GM23338 (cell line): ENCODE measurements around the gene BBS10. TPM values are rescaled to one million over a fixed set of nuclear protein-coding genes. Genes with fewer than 3 reads are reported as not detected.

Source experiments
- ATAC-seq: fragments of 200-7000 bp; cut with Tn5 transposase; 3 replicates; pipeline ENCODE4 v1.9.1; 2020
- DNase-seq: peaks from one replicate; pipeline ENCODE4 v3.0.0-alpha.2; 2015; ENCODE audit warnings: low spot score
- H2AFZ ChIP-seq: fragments of 200-600 bp; sonication (generic); 2 replicates; pipeline ENCODE4 v1.8.0; 2016; ENCODE audit warnings: antibody characterized with exemption, mild to moderate bottlenecking, moderate library complexity
- H3F3A ChIP-seq: fragments of 200-600 bp; sonication (generic); replicated peaks from 2 replicates; pipeline ENCODE4 v1.8.0; 2017; ENCODE audit warnings: antibody characterized with exemption, mixed run types, low read depth
- H3K27ac ChIP-seq: fragments of 200-600 bp; sonication (generic); 2 replicates; pipeline ENCODE4 v1.6.1; 2016; ENCODE audit warnings: low read depth
- H3K27me3 ChIP-seq: fragments of 200-600 bp; sonication (generic); 2 replicates; pipeline ENCODE4 v1.8.0; 2016; ENCODE audit warnings: mild to moderate bottlenecking, mixed run types, moderate library complexity; ENCODE audit not compliant: insufficient read depth
- H3K36me3 ChIP-seq: fragments of 200-600 bp; sonication (generic); 2 replicates; pipeline ENCODE4 v1.8.0; 2016; ENCODE audit warnings: mild to moderate bottlenecking; ENCODE audit not compliant: insufficient read depth
- H3K4me1 ChIP-seq: fragments of 200-600 bp; sonication (generic); 2 replicates; pipeline ENCODE4 v1.8.0; 2016; ENCODE audit warnings: mild to moderate bottlenecking, moderate library complexity; ENCODE audit not compliant: insufficient read depth
- H3K4me2 ChIP-seq: fragments of 200-600 bp; sonication (generic); 2 replicates; pipeline ENCODE4 v1.7.1; 2017; ENCODE audit warnings: mixed run types
- H3K4me3 ChIP-seq: fragments of 200-600 bp; sonication (generic); 2 replicates; pipeline ENCODE4 v1.6.1; 2016; ENCODE audit warnings: mixed run types
- H3K79me2 ChIP-seq: fragments of 200-600 bp; sonication (generic); replicated peaks from 2 replicates; pipeline ENCODE4 v1.8.0; 2017; ENCODE audit warnings: mild to moderate bottlenecking; ENCODE audit not compliant: insufficient read depth
- H3K9me2 ChIP-seq: fragments of 200-600 bp; sonication (generic); 2 replicates; pipeline ENCODE4 v1.8.0; 2017; ENCODE audit not compliant: insufficient read depth
- H4K20me1 ChIP-seq: fragments of 200-600 bp; sonication (generic); replicated peaks from 2 replicates; pipeline ENCODE4 v1.8.0; 2017; ENCODE audit warnings: mild to moderate bottlenecking; ENCODE audit not compliant: insufficient read depth
- H3K27ac Mint-ChIP-seq: 2 replicates; pipeline ENCODE4 v1.8.0; 2020; ENCODE audit warnings: inconsistent platforms, mild to moderate bottlenecking, moderate library complexity, mixed read lengths
- H3K27me3 Mint-ChIP-seq: 3 replicates; pipeline ENCODE4 v1.8.0; 2022; ENCODE audit warnings: low read depth, mild to moderate bottlenecking, moderate library complexity, mixed read lengths, inconsistent platforms; ENCODE audit not compliant: insufficient read depth, poor library complexity
- H3K36me3 Mint-ChIP-seq: 3 replicates; pipeline ENCODE4 v1.8.0; 2021; ENCODE audit warnings: low read depth, mild to moderate bottlenecking, inconsistent platforms, moderate library complexity, mixed read lengths
- H3K4me1 Mint-ChIP-seq: 3 replicates; pipeline ENCODE4 v1.8.0; 2020; ENCODE audit warnings: mild to moderate bottlenecking, inconsistent platforms, mixed read lengths
- H3K4me3 Mint-ChIP-seq: 3 replicates; pipeline ENCODE4 v1.8.0; 2021; ENCODE audit warnings: moderate library complexity, mild to moderate bottlenecking, inconsistent platforms, mixed read lengths
- H3K9me3 Mint-ChIP-seq: 3 replicates; pipeline ENCODE4 v1.8.0; 2020; ENCODE audit warnings: moderate library complexity, mild to moderate bottlenecking, inconsistent platforms, mixed read lengths
- CREB1 ChIP-seq: fragments of 250-450 bp; sonication (Bioruptor Pico); IDR thresholded peaks from 2 replicates; pipeline ENCODE4 v1.5.0; 2020; ENCODE audit warnings: low read depth, mild to moderate bottlenecking, moderate library complexity
- EZH2 ChIP-seq: fragments of 200-600 bp; sonication (generic); IDR thresholded peaks from one replicate; pipeline ENCODE4 v1.8.0; 2017; ENCODE audit warnings: antibody characterized with exemption, mild to moderate bottlenecking, low read depth; ENCODE audit not compliant: unreplicated experiment
- EZH2phosphoT487 ChIP-seq: fragments of 200-600 bp; sonication (generic); IDR thresholded peaks from one replicate; pipeline ENCODE4 v1.8.1; 2018; ENCODE audit warnings: antibody characterized with exemption; ENCODE audit not compliant: unreplicated experiment
- JUNB ChIP-seq: IDR thresholded peaks from one replicate; pipeline ENCODE4 v1.6.1; 2016; ENCODE audit warnings: antibody characterized with exemption; ENCODE audit not compliant: unreplicated experiment
- NANOG ChIP-seq: IDR thresholded peaks from 2 replicates; pipeline ENCODE4 v1.6.1; 2016; ENCODE audit warnings: antibody characterized with exemption, borderline replicate concordance
- ZNF114 ChIP-seq: fragments of 250-450 bp; sonication (Bioruptor Pico); IDR thresholded peaks from 2 replicates; pipeline ENCODE4 v1.5.0; 2020; ENCODE audit warnings: mild to moderate bottlenecking, moderate library complexity
- polyA plus RNA-seq: library from polyadenylated mRNA; unstranded; fragments of >200 nt; fragmentation: Nextera tagmentation; extraction: Ambion mirVana; gene quantifications from 2 replicates; pipeline ENCODE4 v1.2.1, GENCODE V29; 2016
- total RNA-seq: library from RNA; depleted of rRNA; stranded (reverse); fragments of >200 nt; shearing (Covaris generic); gene quantifications from 2 replicates; pipeline ENCODE4 v1.2.3, GENCODE V29; 2014
- TF ChIP-seq, protein P1 (sequence below), 2 experiments: fragments of 200-600 bp in 1 of 2; sonication (generic) in 1 of 2; conservative IDR thresholded peaks; 2 replicates each; pipeline versions ENCODE4 v1.5.1 to v1.6.1; 2016 to 2017; ENCODE audit warnings: antibody characterized with exemption in 2 of 2, low read depth in 2 of 2, mild to moderate bottlenecking in 2 of 2, moderate library complexity in 1 of 2
- TF ChIP-seq, protein P2 (sequence below): IDR thresholded peaks from 2 replicates; pipeline ENCODE4 v1.6.1; 2016; ENCODE audit warnings: antibody characterized with exemption
- TF ChIP-seq, protein P3 (sequence below): IDR thresholded peaks from one replicate; pipeline ENCODE4 v1.6.1; 2018; ENCODE audit warnings: antibody characterized with exemption; ENCODE audit not compliant: unreplicated experiment

Gene BBS10
- total and polyA plus RNA-seq, 2 experiments from 2014 or later, result 5.2 to 12.8 TPM

DNA sequence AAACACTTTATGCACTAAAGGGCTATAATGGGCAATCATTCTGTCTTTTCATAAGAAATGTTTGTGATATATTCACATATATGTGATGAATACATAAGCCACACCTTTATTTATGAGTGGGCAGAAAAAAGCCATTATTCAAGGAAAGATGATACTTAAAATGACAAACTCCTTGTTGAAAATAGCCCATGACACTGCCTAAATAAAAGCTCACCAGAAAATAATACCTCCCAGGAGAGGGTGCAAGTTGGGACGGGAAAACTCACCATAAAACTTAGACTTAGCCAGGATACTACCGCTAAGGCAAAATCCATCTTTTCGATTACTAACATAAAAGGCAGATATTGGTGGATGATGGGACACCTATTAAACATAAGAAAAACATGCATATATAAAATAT lies 35.8 kb upstream of the BBS10 start:
- ATAC-seq (no peak), DNase-seq (no peak)
- Histone ChIP-seq H2AFZ (no peak overlapping the region), H3K27me3 (no peaks in the 10 kb centered on the region), H3K79me2 (no peaks in the 10 kb centered on the region), H3K4me3 (no peak overlapping the region), H3K9me2 (no peaks in the 10 kb centered on the region), H3K4me1 (peaks cover 8% of the 10 kb centered on the region; the same call in 1 of the 2 replicates), H3F3A (no peaks in the 10 kb centered on the region), H3K36me3 (no peaks in the 10 kb centered on the region), H4K20me1 (no peaks in the 10 kb centered on the region), H3K4me2 (no peak overlapping the region), H3K27ac (no peak overlapping the region)
- Mint-ChIP-seq H3K4me1 (peaks cover 5% of the 10 kb centered on the region), H3K9me3 (no peaks in the 10 kb centered on the region), H3K4me3 (no peak overlapping the region), H3K27ac (no peak overlapping the region), H3K27me3 (no peaks in the 10 kb centered on the region), H3K36me3 (peaks cover 5% of the 10 kb centered on the region; the same call in 2 of the 3 replicates)
- TF ChIP-seq ZNF114 (CRISPR knock-in tag) (no peak), CREB1 (CRISPR knock-in tag) (no peak)
- TF ChIP-seq, protein P1, sequence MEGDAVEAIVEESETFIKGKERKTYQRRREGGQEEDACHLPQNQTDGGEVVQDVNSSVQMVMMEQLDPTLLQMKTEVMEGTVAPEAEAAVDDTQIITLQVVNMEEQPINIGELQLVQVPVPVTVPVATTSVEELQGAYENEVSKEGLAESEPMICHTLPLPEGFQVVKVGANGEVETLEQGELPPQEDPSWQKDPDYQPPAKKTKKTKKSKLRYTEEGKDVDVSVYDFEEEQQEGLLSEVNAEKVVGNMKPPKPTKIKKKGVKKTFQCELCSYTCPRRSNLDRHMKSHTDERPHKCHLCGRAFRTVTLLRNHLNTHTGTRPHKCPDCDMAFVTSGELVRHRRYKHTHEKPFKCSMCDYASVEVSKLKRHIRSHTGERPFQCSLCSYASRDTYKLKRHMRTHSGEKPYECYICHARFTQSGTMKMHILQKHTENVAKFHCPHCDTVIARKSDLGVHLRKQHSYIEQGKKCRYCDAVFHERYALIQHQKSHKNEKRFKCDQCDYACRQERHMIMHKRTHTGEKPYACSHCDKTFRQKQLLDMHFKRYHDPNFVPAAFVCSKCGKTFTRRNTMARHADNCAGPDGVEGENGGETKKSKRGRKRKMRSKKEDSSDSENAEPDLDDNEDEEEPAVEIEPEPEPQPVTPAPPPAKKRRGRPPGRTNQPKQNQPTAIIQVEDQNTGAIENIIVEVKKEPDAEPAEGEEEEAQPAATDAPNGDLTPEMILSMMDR (conservative IDR thresholded peaks at IDR 0.05; ENCODE audit: low read depth in 2 of 2), result no peak
- TF ChIP-seq, protein P2, sequence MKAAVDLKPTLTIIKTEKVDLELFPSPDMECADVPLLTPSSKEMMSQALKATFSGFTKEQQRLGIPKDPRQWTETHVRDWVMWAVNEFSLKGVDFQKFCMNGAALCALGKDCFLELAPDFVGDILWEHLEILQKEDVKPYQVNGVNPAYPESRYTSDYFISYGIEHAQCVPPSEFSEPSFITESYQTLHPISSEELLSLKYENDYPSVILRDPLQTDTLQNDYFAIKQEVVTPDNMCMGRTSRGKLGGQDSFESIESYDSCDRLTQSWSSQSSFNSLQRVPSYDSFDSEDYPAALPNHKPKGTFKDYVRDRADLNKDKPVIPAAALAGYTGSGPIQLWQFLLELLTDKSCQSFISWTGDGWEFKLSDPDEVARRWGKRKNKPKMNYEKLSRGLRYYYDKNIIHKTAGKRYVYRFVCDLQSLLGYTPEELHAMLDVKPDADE, result no peak

DNA sequence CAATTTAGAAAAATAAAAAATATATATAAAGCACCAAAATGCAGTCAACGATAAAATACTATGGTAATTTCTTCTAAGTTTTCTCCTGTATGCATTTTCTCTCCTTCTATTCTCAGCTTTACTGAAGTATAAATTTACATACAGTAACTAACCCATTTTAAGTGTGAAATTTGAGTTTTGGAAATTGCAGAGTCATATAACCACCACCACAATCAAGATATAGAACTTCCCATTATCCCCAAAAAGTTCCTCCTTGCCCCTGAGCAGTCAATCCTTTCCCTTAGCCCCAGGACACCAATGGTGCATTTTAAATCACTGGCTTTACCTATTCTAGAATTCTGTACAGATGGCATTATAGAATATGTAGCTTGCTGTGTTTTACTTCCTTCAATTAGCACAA lies 31.0 kb upstream of the BBS10 start:
- Histone ChIP-seq H3K4me3 (no peak overlapping the region), H3F3A (no peaks in the 10 kb centered on the region), H3K9me2 (no peaks in the 10 kb centered on the region), H3K4me2 (no peak overlapping the region), H3K27ac (no peak overlapping the region), H3K4me1 (no peaks in the 10 kb centered on the region), H2AFZ (no peak overlapping the region), H3K27me3 (no peaks in the 10 kb centered on the region), H3K36me3 (peaks cover 4% of the 10 kb centered on the region; the same call in 1 of the 2 replicates), H3K79me2 (no peaks in the 10 kb centered on the region), H4K20me1 (no peaks in the 10 kb centered on the region)
- Mint-ChIP-seq H3K4me1 (no peaks in the 10 kb centered on the region), H3K9me3 (no peaks in the 10 kb centered on the region), H3K36me3 (peaks cover 15% of the 10 kb centered on the region; the same call in 2 of the 3 replicates), H3K4me3 (no peak overlapping the region), H3K27me3 (no peaks in the 10 kb centered on the region), H3K27ac (peak overlapping the region; percentile 54)
- DNase-seq, result no peak
- no peak for ATAC-seq
- TF ChIP-seq, protein P1 (conservative IDR thresholded peaks at IDR 0.05; ENCODE audit: low read depth in 2 of 2), result no peak
- TF ChIP-seq EZH2, result no peak
- TF ChIP-seq ZNF114 (CRISPR knock-in tag), result no peak
- TF ChIP-seq, protein P2, result no peak
- TF ChIP-seq CREB1 (CRISPR knock-in tag), result no peak
- TF ChIP-seq EZH2phosphoT487, result no peak
- TF ChIP-seq, protein P3, sequence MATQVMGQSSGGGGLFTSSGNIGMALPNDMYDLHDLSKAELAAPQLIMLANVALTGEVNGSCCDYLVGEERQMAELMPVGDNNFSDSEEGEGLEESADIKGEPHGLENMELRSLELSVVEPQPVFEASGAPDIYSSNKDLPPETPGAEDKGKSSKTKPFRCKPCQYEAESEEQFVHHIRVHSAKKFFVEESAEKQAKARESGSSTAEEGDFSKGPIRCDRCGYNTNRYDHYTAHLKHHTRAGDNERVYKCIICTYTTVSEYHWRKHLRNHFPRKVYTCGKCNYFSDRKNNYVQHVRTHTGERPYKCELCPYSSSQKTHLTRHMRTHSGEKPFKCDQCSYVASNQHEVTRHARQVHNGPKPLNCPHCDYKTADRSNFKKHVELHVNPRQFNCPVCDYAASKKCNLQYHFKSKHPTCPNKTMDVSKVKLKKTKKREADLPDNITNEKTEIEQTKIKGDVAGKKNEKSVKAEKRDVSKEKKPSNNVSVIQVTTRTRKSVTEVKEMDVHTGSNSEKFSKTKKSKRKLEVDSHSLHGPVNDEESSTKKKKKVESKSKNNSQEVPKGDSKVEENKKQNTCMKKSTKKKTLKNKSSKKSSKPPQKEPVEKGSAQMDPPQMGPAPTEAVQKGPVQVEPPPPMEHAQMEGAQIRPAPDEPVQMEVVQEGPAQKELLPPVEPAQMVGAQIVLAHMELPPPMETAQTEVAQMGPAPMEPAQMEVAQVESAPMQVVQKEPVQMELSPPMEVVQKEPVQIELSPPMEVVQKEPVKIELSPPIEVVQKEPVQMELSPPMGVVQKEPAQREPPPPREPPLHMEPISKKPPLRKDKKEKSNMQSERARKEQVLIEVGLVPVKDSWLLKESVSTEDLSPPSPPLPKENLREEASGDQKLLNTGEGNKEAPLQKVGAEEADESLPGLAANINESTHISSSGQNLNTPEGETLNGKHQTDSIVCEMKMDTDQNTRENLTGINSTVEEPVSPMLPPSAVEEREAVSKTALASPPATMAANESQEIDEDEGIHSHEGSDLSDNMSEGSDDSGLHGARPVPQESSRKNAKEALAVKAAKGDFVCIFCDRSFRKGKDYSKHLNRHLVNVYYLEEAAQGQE, result no peak
- TF ChIP-seq NANOG, result no peak
- no peak for TF ChIP-seq JUNB
